IMR-90 (cell line): ENCODE data around the gene NALCN. TPM values are rescaled to one million over a fixed set of nuclear protein-coding genes. Genes with fewer than 3 reads are reported as not detected.
A peak's percentile ranks its signal among the peaks of the same experiment; 100 is the strongest.

Experiments
- ATAC-seq: fragments of 200-7000 bp; cut with Tn5 transposase; 2 replicates; pipeline ENCODE4 v1.9.1; 2020; ENCODE audit warnings: low read depth, mild to moderate bottlenecking, moderate library complexity
- BruUV-seq: library from RNA; stranded (reverse); fragments of 400-500 nt; replicated peaks from 2 replicates; lab custom pipeline; 2021; lab: Mats Ljungman, UMichigan
- CTCF ChIA-PET: fragments of 300-600 bp; formaldehyde crosslinking; extraction: SDS; loops from one replicate; lab custom pipeline; 2021; ENCODE audit warnings: antibody characterized with exemption; lab: Yijun Ruan, JAX
- POLR2A ChIA-PET: fragments of 300-600 bp; sonication (Branson Sonifier 250); formaldehyde crosslinking; loops from one replicate; lab custom pipeline; 2022; ENCODE audit warnings: antibody characterized with exemption; ENCODE audit not compliant: unreplicated experiment; lab: Charles Lee
- DNase-seq: peaks from one replicate; pipeline ENCODE4 v3.0.0; 2013
- H2AFZ ChIP-seq: replicated peaks from 2 replicates; pipeline ENCODE3; 2013; ENCODE audit warnings: low read length, mild to moderate bottlenecking; ENCODE audit not compliant: poor library complexity
- H2AK5ac ChIP-seq: 2 replicates; pipeline ENCODE4 v1.6.1; 2013; ENCODE audit warnings: low read depth, low read length, inconsistent platforms
- H2AK9ac ChIP-seq: replicated peaks from 2 replicates; pipeline ENCODE3; 2013; ENCODE audit warnings: mild to moderate bottlenecking, low read depth, low read length, moderate library complexity; ENCODE audit not compliant: poor library complexity
- H2BK120ac ChIP-seq: 2 replicates; pipeline ENCODE4 v1.6.1; 2013; ENCODE audit warnings: low read depth, low read length, inconsistent platforms
- H2BK15ac ChIP-seq: 3 replicates; pipeline ENCODE4 v1.6.1; 2013; ENCODE audit warnings: low read depth, low read length, inconsistent platforms
- H2BK20ac ChIP-seq: 2 replicates; pipeline ENCODE4 v1.6.1; 2013; ENCODE audit warnings: low read depth, mild to moderate bottlenecking, inconsistent platforms, low read length, moderate library complexity
- H2BK5ac ChIP-seq: 2 replicates; pipeline ENCODE4 v1.6.1; 2013; ENCODE audit warnings: mild to moderate bottlenecking, low read depth, low read length, inconsistent platforms; ENCODE audit not compliant: poor library complexity, severe bottlenecking
- H3K14ac ChIP-seq: replicated peaks from 2 replicates; pipeline ENCODE4 v1.6.1; 2013; ENCODE audit warnings: low read depth, low read length, inconsistent platforms
- H3K18ac ChIP-seq: 2 replicates; pipeline ENCODE4 v1.6.1; 2013; ENCODE audit warnings: low read depth, low read length, control low read depth
- H3K23ac ChIP-seq: 2 replicates; pipeline ENCODE4 v1.6.1; 2013; ENCODE audit warnings: low read depth, low read length, inconsistent platforms
- H3K27ac ChIP-seq: 2 replicates; pipeline ENCODE4 v1.5.1; 2013; ENCODE audit warnings: mild to moderate bottlenecking, control low read depth, low read length; ENCODE audit not compliant: insufficient read depth
- H3K27me3 ChIP-seq: 2 replicates; pipeline ENCODE4 v1.6.1; 2013; ENCODE audit warnings: low read length; ENCODE audit not compliant: control insufficient read depth, insufficient read depth
- H3K36me3 ChIP-seq: 2 replicates; pipeline ENCODE4 v1.6.1; 2013; ENCODE audit warnings: low read length, mixed read lengths; ENCODE audit not compliant: control insufficient read depth, insufficient read depth
- H3K4ac ChIP-seq: 2 replicates; pipeline ENCODE4 v1.6.1; 2013; ENCODE audit warnings: low read depth, low read length, inconsistent platforms
- H3K4me1 ChIP-seq: 2 replicates; pipeline ENCODE4 v1.6.1; 2013; ENCODE audit warnings: low read length, mixed read lengths; ENCODE audit not compliant: control insufficient read depth, insufficient read depth
- H3K4me2 ChIP-seq: 2 replicates; pipeline ENCODE4 v1.6.1; 2013; ENCODE audit warnings: low read depth, mild to moderate bottlenecking, control low read depth, low read length, moderate library complexity
- H3K4me3 ChIP-seq: 2 replicates; pipeline ENCODE4 v1.5.1; 2013; ENCODE audit warnings: low read depth, mild to moderate bottlenecking, control low read depth, low read length, moderate library complexity; ENCODE audit not compliant: insufficient read depth
- H3K56ac ChIP-seq: 2 replicates; pipeline ENCODE4 v1.6.1; 2013; ENCODE audit warnings: low read length, inconsistent platforms; ENCODE audit not compliant: insufficient read depth; ENCODE audit errors: extremely low read depth
- H3K79me1 ChIP-seq, 2 experiments: 2 replicates each; pipeline ENCODE4 v1.6.1; 2013; ENCODE audit warnings: low read length in 2 of 2, inconsistent platforms in 1 of 2, low read depth in 1 of 2
- H3K9ac ChIP-seq: 2 replicates; pipeline ENCODE4 v1.6.1; 2013; ENCODE audit warnings: low read depth, low read length, control low read depth
- H3K9me1 ChIP-seq: 2 replicates; pipeline ENCODE4 v1.6.1; 2013; ENCODE audit warnings: low read length, inconsistent platforms; ENCODE audit not compliant: insufficient read depth
- H3K9me3 ChIP-seq: 2 replicates; pipeline ENCODE4 v1.6.1; 2013; ENCODE audit warnings: low read length; ENCODE audit not compliant: control insufficient read depth, insufficient read depth
- H4K20me1 ChIP-seq: 2 replicates; pipeline ENCODE4 v1.6.1; 2013; ENCODE audit warnings: low read length, inconsistent platforms; ENCODE audit not compliant: insufficient read depth
- H4K5ac ChIP-seq: 2 replicates; pipeline ENCODE4 v1.6.1; 2013; ENCODE audit warnings: mild to moderate bottlenecking, low read depth, low read length, control low read depth
- H4K8ac ChIP-seq, 2 experiments: 2 replicates each; pipeline ENCODE4 v1.6.1; 2013; ENCODE audit warnings: low read depth in 2 of 2, low read length in 2 of 2, control low read depth in 1 of 2, inconsistent platforms in 1 of 2
- H4K91ac ChIP-seq: 2 replicates; pipeline ENCODE4 v1.6.1; 2013; ENCODE audit warnings: low read depth, low read length, inconsistent platforms; ENCODE audit not compliant: insufficient read depth
- BHLHE40 ChIP-seq: fragments of 150-350 bp; IDR thresholded peaks from 2 replicates; pipeline ENCODE4 v1.6.1; 2016; ENCODE audit warnings: mild to moderate bottlenecking, low read depth, low read length
- CEBPB ChIP-seq: IDR thresholded peaks from 2 replicates; pipeline ENCODE4 v1.6.1; 2012; ENCODE audit warnings: low read depth, low read length, improper control_type of control experiment
- CHD1 ChIP-seq: IDR thresholded peaks from 2 replicates; pipeline ENCODE4 v1.6.1; 2012; ENCODE audit warnings: low read depth, low read length, improper control_type of control experiment
- ELK1 ChIP-seq: fragments of 150-350 bp; IDR thresholded peaks from 2 replicates; pipeline ENCODE4 v1.6.1; 2016; ENCODE audit warnings: low read depth, mild to moderate bottlenecking, low read length, moderate library complexity, borderline replicate concordance
- FOS ChIP-seq: fragments of 150-350 bp; IDR thresholded peaks from 2 replicates; pipeline ENCODE4 v1.6.1; 2016; ENCODE audit warnings: low read depth, low read length
- MAFK ChIP-seq: IDR thresholded peaks from 2 replicates; pipeline ENCODE4 v1.6.1; 2012; ENCODE audit warnings: low read depth, low read length, improper control_type of control experiment
- MAZ ChIP-seq: IDR thresholded peaks from 2 replicates; pipeline ENCODE4 v1.6.1; 2012; ENCODE audit warnings: low read depth, mild to moderate bottlenecking, low read length, improper control_type of control experiment, moderate library complexity, borderline replicate concordance
- MXI1 ChIP-seq: IDR thresholded peaks from 2 replicates; pipeline ENCODE4 v1.6.1; 2012; ENCODE audit warnings: low read depth, mild to moderate bottlenecking, low read length, moderate library complexity, borderline replicate concordance
- NFE2L2 ChIP-seq: fragments of 150-350 bp; IDR thresholded peaks from 2 replicates; pipeline ENCODE4 v1.6.1; 2016; ENCODE audit warnings: low read depth, mild to moderate bottlenecking, low read length
- POLR2A ChIP-seq: IDR thresholded peaks from 2 replicates; pipeline ENCODE4 v1.6.1; 2012; ENCODE audit warnings: mild to moderate bottlenecking, low read depth, low read length
- RAD21 ChIP-seq: IDR thresholded peaks from 2 replicates; pipeline ENCODE4 v1.6.1; 2012; ENCODE audit warnings: low read length, improper control_type of control experiment
- RCOR1 ChIP-seq: IDR thresholded peaks from 2 replicates; pipeline ENCODE4 v1.6.1; 2012; ENCODE audit warnings: mild to moderate bottlenecking, low read length, improper control_type of control experiment; ENCODE audit not compliant: insufficient replicate concordance
- RFX5 ChIP-seq: IDR thresholded peaks from 2 replicates; pipeline ENCODE4 v1.8.0; 2012; ENCODE audit warnings: low read depth, mild to moderate bottlenecking, low read length, moderate library complexity
- SMC3 ChIP-seq: fragments of 150-350 bp; IDR thresholded peaks from 2 replicates; pipeline ENCODE4 v1.6.1; 2016; ENCODE audit warnings: low read depth, mild to moderate bottlenecking, antibody characterized with exemption, low read length, moderate library complexity
- USF2 ChIP-seq: fragments of 150-350 bp; IDR thresholded peaks from 2 replicates; pipeline ENCODE4 v1.6.1; 2017; ENCODE audit warnings: mild to moderate bottlenecking, antibody characterized with exemption, low read length, low read depth
- WGBS, 2 experiments: methylation state at CpG; one replicate each; pipeline versions ENCODE4 v1.1.5 to v1.1.7; 2013; ENCODE audit warnings: missing lambda C conversion rate in 2 of 2; ENCODE audit not compliant: insufficient read length in 1 of 2; ENCODE audit errors: extremely low coverage in 2 of 2; 5-methylcytosine and 5-hydroxymethylcytosine counted together
- dilution Hi-C: fragments of 300-500 bp; cut with HindIII; formaldehyde crosslinking; loops from one replicate; pipeline ENCODE4 v1.14.3; 2018; ENCODE audit warnings: low sequenced_read_pairs; ENCODE audit not compliant: unreplicated experiment
- in situ Hi-C: fragments of 300-500 bp; cut with MboI; formaldehyde crosslinking; loops from 3 replicates; pipeline ENCODE4 v1.14.3; 2019; ENCODE audit warnings: low sequenced_read_pairs, inconsistent platforms, mixed read lengths
- intact Hi-C: fragments of 100-400 bp; cut with micrococcal nuclease; formaldehyde crosslinking; loops from 2 replicates; pipeline ENCODE4 v1.10.0; 2022
- polyA plus RNA-seq, 3 experiments: library from polyadenylated mRNA; depleted of rRNA; stranded (reverse); fragments of >200 nt; gene quantifications; 2 replicates each; pipeline ENCODE4 v1.2.3, GENCODE V29; 2012; ENCODE audit warnings: low replicate concordance in 1 of 3
- total RNA-seq: library from RNA; depleted of rRNA; stranded (reverse); fragments of >200 nt; gene quantifications from 2 replicates; pipeline ENCODE4 v1.2.3, GENCODE V29; 2012

The NALCN gene
- total and polyA plus RNA-seq, 2 of the 4 experiments (the other 2 are of a cell fraction): 2.9 to 4.8 TPM

GRCh38 chr13:101417043-101417406 lies 717 bp upstream of the NALCN start:
- Histone ChIP-seq H4K5ac (no peak overlapping the region), H2AFZ (peak overlapping the region; percentile 72), H3K18ac (no peak overlapping the region), H3K23ac (no peak overlapping the region), H4K91ac (no peak overlapping the region), H3K27me3 (no peaks in the 10 kb centered on the region), H3K4ac (peak overlapping the region; percentile 32; the same call in 1 of the 2 replicates), H3K9me1 (no peaks in the 10 kb centered on the region), H3K9me3 (no peaks in the 10 kb centered on the region), H3K79me1 (no peaks in the 10 kb centered on the region), H3K4me1 (peaks cover 2% of the 10 kb centered on the region; the same call in 1 of the 2 replicates), H3K36me3 (no peaks in the 10 kb centered on the region), H3K9ac (no peak overlapping the region), H3K4me3 (peak overlapping the region; percentile 65; the same call in 1 of the 2 replicates), H4K20me1 (no peaks in the 10 kb centered on the region), H3K4me2 (peak overlapping the region; percentile 93), H3K14ac (0 out of 2 replicates have a peak overlapping the region, but pooled peaks have one; percentile 48), H2AK5ac (no peak overlapping the region), H3K56ac (no peak overlapping the region), H2BK120ac (0 out of 2 replicates have a peak overlapping the region, but pooled peaks have one; percentile 77), H2AK9ac (peak overlapping the region; percentile 11), H2BK5ac (no peak overlapping the region), H3K27ac (no peak overlapping the region), H2BK20ac (peak overlapping the region; percentile 8), H2BK15ac (no peak overlapping the region), H4K8ac (0 out of 4 replicates have a peak overlapping the region, but pooled peaks of 1 of the 2 experiments have one; percentile 65)
- no peak for TF ChIP-seq NFE2L2
- no peak for TF ChIP-seq CEBPB
- no peak for TF ChIP-seq MAFK
- TF ChIP-seq CHD1: no peak
- no peak for TF ChIP-seq MAZ
- no peak for TF ChIP-seq USF2
- no peak for TF ChIP-seq POLR2A
- TF ChIP-seq MXI1: no peak
- no peak for TF ChIP-seq FOS
- no peak for TF ChIP-seq RAD21
- TF ChIP-seq ELK1: no peak
- no peak for TF ChIP-seq SMC3
- no peak for TF ChIP-seq RFX5
- TF ChIP-seq RCOR1: no peak
- TF ChIP-seq BHLHE40: no peak
- ChIA-PET CTCF (no interaction called here), POLR2A (interaction anchor here (0.6 kb wide), 1 partner anchor 78 kb away, joined by 3 read pairs; no protein-coding TSS in a partner anchor)
- WGBS, 2 experiments: no CpG with 5 or more reads among the region's 3 CpGs
- DNase-seq (peak; percentile 84), ATAC-seq (peak; percentile 25)
- no TSS peak for BruUV-seq
- dilution Hi-C loops (no loop called here), in situ Hi-C loops (no loop called here), intact Hi-C loops (loop anchor here (5.0 kb wide), 2 partner anchors 35 to 265 kb away; partner anchors contain the start of gene ITGBL1)
